GM21576 (cell line): Measurements from ENCODE around the gene NKX2-1.

Experiments
- ATAC-seq: cut with Tn5 transposase; IDR thresholded peaks from one replicate; pipeline ENCODE4 v1.9.1; 2021; ENCODE audit warnings: mild to moderate bottlenecking, moderate library complexity; ENCODE audit not compliant: unreplicated experiment

The NKX2-1 gene

DNA sequence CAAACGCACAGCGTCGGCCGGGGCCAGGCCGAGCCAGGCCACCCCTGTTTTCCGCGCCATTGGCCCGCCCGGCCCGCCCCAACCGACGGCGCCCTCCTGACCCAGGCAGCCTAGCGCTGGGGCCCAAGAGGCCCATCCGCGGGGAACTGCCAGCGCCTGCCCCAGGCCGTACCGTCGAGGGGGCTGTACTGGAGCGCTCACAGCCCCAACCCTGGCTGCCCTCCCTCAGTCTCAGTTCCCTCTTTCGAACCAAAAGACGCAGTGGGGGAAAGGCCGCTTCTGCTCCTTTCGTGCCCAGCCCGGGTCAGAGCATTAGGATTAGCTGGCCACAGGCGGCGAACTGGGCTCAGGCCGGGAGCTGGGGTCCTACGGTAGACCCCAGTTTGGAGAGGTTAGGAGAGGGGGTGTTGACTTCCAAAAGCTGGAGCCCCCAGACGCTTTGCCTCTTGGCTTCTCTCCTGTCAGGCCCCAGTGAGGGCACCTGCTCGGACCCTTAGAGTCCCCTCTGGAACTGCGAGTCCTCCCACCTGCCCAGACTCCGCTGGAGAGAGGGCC, 1.9 kb downstream of the NKX2-1 start:
- no peak for ATAC-seq

DNA sequence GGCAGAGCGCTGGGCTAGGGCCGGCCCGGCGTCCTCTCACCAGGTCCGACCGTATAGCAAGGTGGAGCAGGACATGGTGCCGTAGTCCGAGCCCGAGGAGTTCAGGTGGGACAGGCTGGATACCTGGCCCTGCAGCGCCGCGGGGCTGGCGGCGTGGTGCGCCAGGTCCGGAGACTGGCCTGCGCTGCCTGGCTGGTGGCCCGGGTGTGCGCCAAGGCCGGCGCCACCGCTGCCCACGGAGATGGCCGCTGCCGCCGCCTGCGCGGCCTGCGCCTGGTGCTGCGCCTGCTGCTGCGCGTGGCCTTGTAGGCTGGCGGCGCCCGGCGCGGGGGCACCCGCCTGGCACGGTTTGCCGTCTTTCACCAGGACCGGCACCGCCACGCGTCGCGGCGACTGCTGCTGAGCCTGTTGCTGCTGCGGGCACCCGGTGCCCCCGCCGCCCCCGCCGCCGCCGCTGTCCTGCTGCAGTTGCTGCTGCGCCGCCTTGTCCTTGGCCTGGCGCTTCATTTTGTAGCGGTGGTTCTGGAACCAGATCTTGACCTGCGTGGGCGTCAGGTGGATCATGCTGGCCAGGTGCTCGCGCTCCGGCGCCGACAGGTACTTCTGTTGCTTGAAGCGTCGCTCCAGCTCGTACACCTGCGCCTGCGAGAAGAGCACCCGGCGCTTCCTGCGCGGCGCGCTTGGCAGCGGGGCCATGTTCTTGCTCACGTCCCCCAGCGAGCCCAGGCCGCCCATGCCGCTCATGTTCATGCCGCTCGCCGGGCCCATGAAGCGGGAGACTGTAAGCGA, 2.6 kb downstream of the NKX2-1 start:
- ATAC-seq: no peak

GRCh38 chr14:36516719-36517241, 3.3 kb downstream of the NKX2-1 start:
- ATAC-seq: no peak

DNA sequence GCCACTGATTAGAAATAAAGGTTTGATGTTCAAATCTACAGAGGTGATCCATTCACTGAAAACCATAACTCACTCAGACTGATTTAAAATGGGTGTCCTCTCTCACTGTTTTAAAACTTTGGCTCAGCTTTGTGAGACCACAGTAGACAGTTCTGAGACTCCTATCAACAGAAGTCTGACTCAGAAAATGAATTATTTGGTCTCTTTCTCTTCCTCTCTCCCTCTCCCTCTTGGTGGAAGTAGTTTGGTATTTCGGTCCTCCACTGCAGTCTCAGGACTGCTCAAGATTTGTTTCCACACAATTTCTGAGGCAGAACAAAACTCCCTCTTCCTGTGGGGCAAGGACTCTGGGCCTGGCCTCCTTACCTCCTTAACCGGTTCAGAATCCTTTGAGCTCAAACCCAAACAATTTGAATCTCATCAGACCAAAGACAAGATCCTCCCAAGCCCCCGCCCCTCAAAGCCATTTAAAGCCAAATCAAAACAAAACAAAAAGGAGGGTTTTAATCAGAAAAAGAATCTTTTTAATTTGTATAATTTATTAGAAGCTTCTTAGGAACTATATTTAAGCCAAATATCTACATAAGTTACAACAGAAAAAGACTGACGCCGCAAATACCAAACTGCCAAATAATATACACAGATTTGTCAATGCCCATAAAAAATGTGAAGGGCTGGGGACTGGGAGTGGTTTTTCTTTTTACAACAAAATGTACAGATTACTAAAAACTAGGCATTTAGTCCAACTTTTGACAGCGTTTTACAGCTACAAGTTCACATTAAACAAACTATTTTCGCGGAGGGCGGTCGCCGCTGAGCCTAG, 3.9 kb downstream of the NKX2-1 start:
- no peak for ATAC-seq

- no peak for ATAC-seq
These were observed 4.9 kb downstream of the NKX2-1 start for GRCh38 chr14:36515105-36515593.

- ATAC-seq: no peak
These were observed 5.5 kb downstream of the NKX2-1 start for GRCh38 chr14:36514278-36515104.

- no peak for ATAC-seq
These were observed 6.4 kb downstream of the NKX2-1 start for GRCh38 chr14:36513451-36514277.

- no peak for ATAC-seq
These were observed 7.0 kb downstream of the NKX2-1 start for GRCh38 chr14:36513012-36513420.

DNA sequence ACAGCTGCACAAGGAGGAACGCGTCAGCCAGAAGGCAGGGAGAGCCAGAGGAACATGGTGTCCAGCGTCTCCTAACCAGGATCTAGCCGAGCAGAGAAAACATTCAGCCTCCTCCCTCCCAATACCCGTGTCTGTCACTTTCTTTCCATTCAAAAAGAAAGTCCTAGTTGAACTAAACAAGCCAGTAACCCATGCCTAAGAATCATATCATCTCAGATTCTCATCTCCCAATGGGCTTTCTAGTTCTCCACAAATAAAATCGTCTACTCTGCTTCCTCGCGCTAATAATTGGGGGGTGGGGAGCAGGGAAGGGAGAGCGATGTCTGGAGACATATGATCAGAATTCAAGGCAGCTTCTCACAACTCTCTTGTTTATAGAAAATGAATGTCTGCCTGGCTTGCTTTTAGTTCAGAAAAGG, 7.4 kb downstream of the NKX2-1 start:
- no peak for ATAC-seq

- ATAC-seq: no peak
These were observed 7.9 kb downstream of the NKX2-1 start for GRCh38 chr14:36511981-36512584.

- no peak for ATAC-seq
These were observed 9.2 kb downstream of the NKX2-1 start for GRCh38 chr14:36510874-36511273.

DNA sequence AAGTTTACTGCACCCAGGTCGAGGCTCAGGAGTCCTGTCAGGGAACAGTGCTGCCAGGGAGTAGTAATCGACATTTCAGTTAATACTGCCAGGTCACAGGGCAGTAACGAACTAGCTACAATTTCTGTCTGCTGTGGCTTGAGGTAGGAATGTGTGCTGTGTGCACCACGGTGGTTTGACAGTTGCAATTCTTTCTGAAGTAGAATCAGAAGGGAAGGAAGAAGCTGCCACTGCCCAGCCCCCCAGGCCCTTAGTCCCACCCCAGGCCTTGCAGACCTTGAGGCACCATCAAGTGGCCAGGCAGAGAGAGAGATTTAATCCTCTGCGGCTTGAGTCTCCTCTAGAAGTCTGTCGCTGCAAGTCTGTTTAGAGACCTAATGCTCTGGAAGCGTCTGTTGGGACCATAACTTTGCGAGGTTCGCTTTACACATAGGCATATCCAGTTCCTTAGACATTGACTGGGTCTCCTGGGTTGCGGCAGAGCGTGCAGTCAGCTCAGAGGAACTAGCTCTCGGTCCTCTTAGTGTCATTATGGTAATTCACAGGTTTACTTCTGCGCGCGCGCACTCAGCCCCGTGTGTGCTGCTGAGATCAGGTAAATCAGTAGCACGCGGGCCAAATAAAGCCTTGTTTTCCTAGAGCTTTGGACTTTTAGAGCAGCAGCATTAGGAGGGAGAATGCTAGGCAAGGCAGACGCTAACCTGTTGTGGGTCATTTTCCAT, 9.8 kb downstream of the NKX2-1 start:
- no peak for ATAC-seq

DNA sequence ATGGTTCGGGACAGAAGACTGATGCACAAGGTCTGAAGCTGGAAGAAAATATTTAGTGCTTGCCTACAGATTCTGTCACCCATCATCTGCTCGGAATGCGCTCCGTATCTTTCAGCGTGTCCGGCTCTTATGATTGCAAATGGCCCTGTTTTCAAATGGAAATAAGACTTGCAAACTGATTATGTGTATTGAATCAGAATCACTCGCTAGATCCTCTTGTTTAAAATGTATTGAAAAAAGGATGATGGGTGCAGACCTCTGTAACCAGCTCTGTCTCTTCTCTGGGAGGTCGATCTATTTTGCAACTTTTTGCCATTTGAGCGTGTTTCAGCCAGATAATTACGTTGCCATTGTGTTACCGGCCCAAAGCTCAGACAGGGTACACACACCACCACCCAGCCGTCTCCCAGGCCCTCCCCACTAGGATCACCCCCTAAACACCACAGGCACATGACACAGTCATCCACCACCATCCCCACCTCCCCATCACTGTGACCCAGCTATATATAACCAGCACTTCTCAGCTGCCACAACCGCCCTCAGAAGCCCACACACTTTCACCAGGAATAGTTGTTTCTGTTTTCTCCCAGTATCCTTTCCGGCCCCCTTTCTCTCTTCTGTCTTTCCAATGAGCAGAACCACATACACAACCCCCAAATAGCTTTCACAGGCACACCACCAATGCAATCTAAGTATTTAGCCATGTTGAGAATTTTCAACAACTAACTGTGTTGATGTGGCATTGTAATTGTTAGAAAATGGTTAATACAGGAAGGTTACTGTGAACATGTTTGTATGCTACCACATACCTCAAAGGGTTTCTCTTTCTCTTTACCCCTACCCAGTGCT, 10.7 kb downstream of the NKX2-1 start:
- no peak for ATAC-seq

- ATAC-seq: no peak
These were observed 11.5 kb downstream of the NKX2-1 start for GRCh38 chr14:36508418-36509068.

DNA sequence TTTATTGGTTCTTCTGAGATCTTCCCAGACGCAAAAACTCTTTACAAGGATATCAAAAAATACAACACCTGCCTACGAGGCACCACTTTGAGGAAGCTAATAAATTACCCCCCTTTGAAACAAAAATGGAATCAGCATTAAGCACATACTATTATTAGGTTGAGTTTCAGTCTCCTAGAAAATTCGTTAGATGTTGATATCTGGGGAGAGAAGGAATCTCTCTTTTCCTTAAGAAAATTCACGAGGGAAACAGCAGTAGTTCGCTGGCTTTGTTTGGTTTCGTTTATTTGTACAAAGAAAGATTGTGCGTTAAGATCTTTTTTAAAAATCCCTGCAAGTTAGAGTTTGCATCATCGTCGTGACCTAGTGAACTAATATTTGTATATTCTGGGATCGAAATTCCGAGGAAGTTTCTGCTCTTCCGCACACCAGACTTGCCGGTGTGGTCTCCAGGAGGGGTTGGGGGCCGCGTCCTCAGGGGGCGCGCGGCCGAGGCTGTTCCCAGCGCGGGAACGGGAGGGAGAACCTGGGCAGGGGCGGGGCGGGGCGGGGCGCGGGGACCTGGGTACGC, 12.1 kb downstream of the NKX2-1 start:
- no peak for ATAC-seq

- ATAC-seq: no peak
These were observed 13.1 kb downstream of the NKX2-1 start for GRCh38 chr14:36506732-36507614.
